Germinal center (tissue), 1 donor: Measurements from ENCODE around the gene GTF2H3.
A peak's percentile ranks its signal among the peaks of the same experiment; 100 is the strongest.
"Not testable (repeated sequence)": the region's sequence is repeated elsewhere in the genome, so short reads cannot be mapped to it uniquely, and the experiment has no call there.

Source experiments
- DNase-seq: peaks from one replicate; pipeline ENCODE4 v3.0.0; 2012; ENCODE audit warnings: mixed read lengths, low spot score

Gene GTF2H3

DNA sequence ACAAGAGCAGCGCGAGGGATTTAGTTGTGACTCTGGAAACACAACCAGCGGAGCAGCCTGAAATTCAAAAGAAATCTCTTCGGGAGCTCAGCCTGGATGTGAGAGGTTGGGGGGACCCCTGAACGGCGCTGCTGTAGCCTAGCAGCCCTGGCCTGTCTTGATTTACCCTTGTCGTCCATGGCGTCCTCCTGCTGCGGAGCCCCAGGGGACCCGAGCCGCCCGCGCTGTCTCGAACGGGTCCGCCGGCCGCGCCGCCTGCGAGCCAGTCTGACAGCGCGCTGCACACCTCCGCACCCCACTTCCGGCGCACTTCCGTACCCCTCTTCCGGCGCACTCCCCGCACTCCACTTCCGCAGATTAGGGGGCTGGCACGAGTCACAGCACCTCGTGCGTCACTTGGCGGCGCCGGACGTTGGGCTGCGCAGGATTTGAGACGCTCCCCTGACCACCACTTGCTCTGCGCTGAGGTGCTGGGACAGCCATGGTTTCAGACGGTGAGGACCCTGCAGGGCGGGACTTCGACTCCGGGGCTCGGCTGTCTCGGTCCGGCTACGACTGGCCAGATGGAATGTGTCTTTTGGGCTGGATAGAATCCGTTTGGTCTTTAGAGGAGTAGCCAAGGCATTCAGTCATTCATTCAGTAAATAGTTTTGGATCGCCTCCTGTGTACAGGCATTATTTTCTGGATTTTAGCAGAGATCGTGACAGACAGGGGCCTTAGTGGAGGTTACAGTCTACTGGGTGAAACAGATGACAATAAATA, at the start of gene GTF2H3, which contains the start of gene EIF2B1:
Gene GTF2H3 (plus strand): TSS at position 451 of the 763 bp plus-strand sequence. CDS start 31 bp downstream, at position 482.
Gene EIF2B1 (minus strand): TSS at position 308 of the 763 bp plus-strand sequence. CDS start 129 bp downstream, at position 179.
- peak; percentile 98 for DNase-seq

DNA sequence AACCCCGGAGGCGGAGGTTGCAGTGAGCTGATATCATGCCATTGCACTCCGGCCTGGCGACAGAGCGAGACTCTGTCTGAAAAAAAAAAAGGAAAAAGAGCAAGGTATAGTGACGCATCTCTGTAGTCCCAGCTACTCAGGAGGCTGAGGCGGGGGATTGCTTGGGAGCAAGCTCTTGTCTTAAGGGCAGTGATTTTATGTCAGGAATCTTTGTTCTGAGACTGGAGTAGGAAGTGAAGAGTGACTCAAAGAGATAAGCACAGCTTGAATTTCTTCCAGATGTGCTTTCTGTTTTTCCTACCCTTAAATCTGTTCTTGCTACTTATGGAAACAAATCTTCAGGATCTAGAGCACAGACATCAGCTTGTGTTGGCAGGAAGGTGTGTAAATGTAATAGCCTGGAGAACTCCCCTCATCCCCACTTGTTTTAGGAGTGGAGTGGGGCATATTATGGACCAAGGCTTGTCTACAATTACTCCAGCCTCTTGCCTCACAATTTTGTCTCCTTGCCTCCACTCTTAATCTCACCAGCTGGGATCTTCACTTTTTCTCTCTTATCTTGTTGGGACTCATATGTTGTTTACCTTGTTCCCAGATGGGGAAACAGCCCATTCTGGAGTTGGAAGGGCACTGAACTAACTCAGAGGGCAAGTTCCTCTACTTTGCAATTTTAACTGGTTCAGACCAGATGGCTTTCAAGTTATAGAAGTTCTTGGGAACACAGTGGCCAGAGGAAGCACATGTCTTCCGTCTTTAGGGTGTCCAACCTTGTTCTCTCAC, 41.7 kb upstream of the GTF2H3 start:
- no peak for DNase-seq

DNA sequence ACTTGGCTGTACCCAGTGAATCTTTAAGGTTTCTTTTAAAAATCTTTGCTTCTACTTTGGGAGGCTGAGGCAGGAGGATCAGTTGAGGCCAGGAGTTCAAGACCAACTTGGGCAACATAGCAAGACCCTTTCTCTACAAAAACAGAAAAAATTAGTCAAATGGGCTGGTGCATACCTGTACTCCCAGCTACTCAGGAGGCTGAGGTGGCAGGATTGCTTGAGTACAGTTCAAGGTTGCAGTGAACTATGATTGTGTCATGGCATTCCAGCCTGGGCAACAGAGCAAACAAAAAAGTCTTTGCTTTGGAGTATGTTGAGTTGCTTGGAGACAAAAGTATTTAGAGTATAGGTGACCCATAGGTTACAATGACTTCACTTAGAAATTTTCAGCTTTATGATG, 37.9 kb upstream of the GTF2H3 start:
- DNase-seq = no peak

DNA sequence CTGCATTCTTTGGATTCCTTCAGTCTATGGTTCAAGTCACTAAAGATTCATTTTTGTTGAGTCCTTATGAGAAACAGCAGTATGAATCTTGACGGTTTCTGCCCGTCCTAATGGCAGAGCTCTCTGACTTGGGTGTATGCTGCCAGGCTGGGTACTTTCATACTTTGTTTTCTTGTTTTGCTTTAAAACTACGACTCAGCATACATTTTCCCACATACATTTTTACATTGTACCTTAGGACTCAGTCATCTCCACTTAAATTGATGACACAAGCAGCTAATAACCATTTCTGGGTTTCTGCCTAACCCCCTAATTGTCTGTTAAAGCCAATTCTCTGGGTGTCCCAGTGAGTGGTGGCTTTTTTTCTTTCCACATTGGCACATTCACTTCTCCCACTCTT, 36.5 kb upstream of the GTF2H3 start:
- DNase-seq = no peak

DNA sequence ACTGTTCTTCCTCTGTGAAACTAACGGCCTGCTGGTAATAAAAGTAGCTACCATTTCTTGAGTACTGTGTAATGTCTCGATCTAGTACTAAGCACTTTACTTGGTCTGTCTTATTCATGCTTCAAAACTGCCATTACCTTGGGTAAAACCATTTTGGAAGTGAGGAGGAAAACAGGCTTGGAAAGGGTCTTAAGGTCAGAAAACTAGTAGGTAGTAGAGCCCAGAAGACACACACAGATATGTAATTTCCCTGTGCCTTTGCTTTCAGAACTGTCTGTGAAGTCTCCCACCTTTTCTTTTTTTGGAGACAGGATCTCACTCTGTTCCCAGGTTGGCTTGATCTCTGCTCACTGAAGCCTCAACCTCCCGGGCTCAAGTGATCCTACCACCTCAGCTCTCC, 35.1 kb upstream of the GTF2H3 start:
- DNase-seq = no peak

DNA sequence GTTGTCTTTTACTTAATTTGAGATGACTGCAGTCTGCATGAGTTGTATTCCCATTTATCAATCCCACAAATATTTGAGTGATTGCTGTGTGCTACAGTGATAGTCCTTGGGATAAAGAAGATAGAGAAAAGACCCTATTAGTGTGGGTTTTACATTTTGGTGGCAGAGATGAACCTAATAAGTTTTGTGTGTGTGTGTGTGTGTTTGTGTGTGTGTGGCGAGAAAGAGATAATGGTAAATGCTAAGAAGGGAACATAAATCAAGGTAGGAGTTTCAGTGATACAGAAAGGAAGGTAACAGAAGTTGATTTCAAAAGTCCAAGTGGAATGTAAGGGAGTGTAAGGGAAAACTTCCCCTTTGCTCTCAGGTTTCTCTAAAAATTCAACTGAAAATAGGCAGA, 34.3 kb upstream of the GTF2H3 start:
- DNase-seq = no peak

DNA sequence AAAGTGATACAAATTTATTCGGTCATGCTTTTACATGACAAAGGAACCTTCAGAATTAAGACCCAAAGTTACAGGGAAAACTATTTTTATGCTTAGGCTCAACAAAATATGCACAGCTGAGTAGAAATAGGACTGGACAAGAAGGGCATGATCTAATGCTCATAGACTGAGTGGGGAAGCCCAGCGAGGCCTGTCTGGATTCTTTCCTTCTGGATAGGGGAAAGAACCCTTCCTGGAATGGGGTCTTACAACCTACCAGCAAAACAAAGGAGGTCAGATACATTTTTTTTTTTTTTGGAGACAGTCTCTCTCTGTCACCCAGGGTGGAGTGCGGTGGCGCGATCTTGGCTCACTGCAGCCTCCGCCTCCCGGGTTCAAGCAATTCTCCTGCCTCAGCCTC, 33.9 kb upstream of the GTF2H3 start:
- no peak for DNase-seq

DNA sequence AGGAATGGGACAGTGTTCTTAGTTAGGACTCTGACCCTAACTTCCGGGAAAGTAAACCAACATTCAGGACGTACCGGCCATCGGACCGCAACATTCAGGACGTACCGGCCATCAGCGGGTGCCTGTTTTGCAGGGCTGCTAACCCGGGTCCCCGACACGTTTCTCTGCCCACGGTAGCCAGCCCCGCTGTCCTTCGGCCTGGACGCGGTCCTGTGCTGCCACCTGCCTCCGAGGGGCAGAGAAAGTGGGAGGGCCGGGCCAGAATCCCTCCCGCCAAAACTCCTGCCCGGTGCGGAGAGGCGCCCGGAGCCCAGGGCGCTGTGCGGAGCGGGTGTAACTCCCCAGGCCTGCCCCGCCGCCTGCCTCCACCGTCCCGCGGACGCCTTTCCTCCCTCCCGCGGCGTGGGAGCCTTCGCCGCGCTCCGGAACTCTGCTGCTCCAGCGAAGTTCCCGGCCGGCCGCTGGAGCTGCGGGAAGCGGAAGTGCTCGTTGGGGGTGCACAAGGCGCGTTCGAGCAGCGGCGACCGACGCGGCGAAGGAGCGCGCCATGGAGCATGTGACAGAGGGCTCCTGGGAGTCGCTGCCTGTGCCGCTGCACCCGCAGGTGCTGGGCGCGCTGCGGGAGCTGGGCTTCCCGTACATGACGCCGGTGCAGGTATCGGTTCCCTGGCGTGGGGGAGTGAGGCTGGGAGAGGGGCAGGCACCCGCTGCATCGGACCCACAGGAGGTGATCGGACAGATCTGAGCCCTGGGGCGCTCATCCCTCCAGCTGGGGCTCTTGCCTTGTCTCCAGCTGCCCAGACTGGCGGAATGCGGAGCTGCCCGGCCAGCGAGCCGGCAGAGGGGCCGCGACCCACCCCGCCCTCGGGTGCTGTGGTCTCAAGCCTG, 31.8 kb upstream of the GTF2H3 start, which contains the start of gene DDX55:
Gene DDX55 (plus strand): TSS at position 498 of the 888 bp plus-strand sequence. CDS start 50 bp downstream, at position 548.
- DNase-seq = peak; percentile 84

DNA sequence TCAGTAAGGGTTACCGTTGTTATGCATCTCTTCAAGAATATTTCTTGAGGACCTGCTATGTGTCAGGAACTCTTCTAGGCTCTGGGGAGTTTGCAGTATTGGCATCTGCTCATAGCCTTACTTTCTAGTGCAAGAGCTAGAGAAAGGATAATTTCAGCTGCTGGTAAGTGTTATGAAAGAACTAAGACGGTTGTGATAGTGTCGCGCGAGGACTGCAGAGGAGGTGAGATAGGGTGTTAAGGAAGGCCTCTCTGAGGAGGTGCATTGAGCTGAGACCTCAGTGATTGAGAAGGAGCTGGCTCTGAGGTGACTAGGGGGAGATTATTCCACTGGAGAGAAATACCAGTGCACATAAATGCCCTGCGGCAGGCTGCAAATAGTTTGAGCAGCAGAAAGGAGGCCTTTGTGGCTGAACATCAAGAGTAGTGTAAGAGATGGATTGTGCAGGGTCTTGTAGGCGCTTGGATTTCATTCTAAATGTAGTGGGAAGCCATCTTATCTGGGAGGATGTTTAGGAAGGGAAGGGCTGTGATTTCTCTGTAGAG, 30.9 kb upstream of the GTF2H3 start:
- no peak for DNase-seq

DNA sequence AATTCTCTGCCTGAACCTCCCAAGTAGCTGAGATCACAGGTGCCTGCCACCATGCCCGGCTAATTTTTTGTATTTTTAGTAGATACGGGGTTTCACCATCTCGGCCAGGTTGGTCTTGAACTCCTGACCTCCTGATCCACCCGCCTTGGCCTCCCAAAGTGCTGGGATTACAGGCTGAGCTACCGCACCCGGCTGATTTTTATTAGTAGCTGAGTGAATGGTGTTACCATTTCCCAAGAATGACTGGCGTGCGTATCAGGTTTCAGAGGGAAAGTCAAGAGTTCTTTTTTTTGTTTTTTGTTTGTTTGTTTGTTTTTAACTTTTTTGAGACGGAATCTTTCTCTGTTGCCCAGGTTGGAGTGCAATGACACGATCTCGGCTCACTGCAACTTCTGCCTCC, 30.1 kb upstream of the GTF2H3 start:
- DNase-seq = not testable (repeated sequence)

DNA sequence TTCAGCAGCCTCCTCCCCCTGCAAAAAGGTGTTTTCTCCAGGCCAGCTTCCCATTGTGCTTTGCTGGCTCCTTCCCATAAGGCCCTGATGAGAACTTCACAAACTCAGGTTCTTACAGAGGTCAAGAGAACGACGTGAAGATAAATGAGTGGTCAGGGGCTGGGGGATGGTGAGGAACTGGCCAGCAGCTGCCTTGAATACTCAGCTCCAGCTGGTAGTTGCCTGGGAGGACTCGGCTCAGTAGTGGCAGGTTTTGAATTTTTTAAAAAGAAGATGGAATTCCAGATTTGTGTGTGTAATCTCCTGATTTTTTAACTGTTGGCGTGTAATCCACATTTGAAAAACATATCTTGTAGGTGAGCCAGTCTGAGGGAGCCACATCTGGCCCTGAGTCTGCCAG, 25.9 kb upstream of the GTF2H3 start:
- DNase-seq = no peak

DNA sequence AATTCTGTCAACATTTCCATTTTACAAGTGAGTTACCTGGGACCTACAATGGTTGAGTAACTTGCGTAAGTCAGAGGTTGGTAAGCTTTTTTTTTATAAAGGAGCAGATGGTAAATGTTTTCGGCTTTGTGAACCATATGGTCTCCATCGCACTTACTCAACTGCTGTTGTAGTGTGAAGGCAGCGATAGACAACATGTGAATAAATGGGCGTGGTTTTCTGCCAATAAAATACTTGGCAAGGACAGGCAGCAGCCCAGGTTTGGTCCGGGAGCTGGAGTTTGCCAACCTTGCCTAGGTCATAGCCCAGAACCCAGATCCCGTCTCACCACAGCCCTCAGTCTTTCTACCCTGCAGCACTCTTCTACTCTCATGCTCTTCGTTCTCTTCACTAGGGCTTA, 25.4 kb upstream of the GTF2H3 start:
- no peak for DNase-seq

DNA sequence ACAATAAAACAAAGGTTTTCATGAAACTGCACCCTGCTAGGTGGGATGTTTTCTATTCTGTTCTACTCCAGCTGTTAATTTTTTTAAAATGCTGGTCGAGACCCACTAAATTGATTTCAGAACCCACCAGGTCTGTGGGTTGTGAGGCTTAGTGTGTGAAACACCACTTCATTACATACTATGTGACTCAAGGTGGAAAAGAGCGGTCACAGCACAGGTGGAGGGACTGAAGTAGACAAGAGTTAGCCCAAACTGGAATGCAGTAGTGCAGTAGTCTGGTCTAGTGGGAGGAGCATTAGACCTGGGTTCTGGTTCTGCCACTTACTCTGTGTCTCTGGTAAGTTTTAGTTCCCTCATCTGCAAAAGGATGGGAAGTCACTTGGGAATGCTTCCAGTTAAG, 19.5 kb upstream of the GTF2H3 start:
- DNase-seq = no peak

DNA sequence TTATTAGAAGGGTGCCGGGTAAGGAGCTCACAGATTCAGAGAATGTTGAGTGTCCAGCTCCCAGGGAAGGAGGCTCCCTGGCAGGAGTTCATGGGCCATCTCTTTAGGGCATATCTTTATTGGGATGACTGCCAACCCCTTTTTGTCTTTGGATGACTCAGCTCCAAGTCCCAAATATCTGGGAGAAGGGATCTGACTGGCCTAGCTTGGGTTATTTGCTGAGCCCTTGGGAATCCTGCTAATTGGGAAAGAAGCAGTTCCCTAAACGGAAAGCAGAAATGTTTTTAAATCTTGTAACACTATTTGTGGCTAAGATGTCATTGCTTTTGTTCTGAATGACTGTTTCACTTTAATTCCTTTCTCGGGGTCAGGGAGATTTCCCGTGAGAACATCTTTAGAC, 19.1 kb upstream of the GTF2H3 start:
- DNase-seq = no peak

DNA sequence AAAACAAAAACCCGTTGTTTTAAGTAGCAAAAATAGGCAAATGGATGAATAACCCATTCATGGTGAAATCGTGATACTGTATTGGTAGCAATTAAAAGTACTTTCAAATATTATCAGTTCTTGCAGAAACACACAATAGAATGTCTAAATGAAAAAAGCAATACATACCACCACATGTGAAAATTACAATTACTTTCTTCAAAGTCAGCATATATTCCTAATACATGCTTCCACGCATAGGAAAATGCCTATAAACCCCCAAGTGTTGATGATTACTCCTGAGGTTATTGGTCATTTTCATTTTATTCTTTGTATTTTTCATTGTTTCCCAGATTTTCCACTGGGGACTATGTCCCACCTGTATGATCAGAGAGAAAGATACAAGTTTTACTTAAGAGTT, 16.5 kb upstream of the GTF2H3 start:
- DNase-seq = no peak

DNA sequence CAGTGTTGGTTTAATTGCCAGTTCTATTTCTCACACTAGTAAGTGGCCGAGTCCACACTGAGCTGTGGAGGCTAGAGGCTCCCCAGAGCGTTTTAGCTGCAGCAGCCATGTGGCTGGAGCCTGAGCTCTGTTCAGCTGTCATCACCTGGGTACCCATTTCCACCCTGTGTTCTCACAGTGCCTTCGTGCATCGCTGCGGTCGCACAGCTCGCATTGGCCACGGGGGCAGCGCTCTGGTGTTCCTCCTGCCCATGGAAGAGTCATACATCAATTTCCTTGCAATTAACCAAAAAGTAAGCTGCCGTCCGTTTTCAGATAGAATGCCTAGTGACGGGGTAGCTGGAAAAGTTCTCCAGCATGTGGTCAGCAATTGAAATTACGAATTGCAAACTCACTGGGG, 16.0 kb upstream of the GTF2H3 start:
- DNase-seq = no peak

DNA sequence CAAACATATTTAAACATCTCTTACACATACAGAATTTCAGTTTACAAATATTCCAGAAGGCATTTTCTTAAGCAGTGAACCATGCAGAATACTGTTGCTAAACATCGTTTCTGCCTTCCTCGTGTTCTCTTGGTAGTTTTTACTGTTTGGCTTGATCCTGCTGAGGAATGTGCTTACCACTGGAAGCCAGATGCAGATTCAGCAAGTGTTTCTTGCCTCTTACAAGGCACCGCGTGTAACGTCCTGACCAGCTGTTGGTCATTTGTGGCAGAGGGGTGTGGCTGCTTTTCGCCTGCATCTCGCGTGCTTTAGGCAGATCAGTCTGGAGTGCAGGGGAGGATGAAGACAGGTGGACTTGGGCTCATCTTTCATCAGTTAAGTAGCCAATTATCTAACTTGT, 12.5 kb upstream of the GTF2H3 start:
- DNase-seq = no peak

DNA sequence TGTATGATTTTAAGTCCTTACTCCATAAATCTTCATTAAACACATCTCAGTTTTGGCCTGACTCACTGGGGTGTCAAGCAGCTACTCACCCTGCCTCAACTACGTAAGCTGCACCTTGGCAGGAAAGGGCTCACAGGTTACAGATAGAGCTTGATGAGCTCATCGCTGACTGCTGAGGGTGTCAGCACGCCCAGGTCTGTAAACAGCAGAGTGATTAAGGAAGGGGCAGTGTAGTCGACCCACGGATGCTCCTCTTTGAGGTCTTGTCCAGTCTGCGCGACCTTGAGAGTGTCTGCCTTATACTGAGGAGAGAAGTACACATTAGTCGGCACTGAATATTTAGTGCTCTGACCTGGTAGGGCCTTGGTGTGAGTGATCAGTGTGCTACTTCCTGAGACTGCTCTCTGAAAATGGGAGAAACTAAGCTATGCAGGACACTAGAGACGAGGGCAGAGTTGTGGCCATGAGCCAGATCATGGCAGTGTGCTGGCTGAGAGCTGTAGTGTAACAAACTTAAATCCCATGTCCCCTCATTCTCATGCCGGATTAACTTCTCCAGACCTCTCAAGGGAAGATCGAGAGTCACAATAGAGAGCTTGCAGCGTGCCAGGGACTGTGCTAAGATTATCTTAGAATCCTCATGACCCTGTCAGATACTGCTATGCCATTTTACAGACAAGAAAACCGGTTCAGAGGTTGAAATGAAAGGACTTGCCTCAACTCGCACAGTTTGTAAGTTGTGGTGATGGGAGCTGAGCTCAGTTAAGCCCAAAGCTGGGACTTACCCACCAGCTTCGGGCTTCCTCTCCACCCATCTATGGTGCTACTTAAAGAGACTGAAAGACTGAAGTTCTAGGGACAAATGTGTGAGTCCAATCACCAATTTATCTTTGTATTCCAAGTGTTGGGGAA, 11.8 kb upstream of the GTF2H3 start:
- DNase-seq = no peak

DNA sequence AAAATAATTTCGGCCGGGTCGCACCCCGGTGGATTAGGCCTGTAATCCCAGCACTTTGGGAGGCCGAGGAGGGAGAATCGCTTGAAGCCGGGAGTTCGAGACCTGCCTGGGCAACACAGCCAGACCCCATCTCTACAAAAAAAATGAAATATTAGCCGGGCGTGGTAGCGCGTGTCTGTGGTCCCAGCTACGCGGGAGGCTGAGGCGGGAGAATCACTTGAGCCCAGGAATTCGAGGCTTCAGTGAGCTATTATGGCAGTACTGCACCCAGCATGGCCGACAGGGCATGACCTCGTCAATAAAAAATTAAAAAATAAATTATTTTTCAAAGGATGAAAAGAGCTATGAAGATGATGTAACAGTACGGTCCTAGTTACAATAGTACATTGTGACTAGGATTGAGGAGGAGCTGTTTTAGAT, 523 bp downstream of the GTF2H3 start:
- no peak for DNase-seq

DNA sequence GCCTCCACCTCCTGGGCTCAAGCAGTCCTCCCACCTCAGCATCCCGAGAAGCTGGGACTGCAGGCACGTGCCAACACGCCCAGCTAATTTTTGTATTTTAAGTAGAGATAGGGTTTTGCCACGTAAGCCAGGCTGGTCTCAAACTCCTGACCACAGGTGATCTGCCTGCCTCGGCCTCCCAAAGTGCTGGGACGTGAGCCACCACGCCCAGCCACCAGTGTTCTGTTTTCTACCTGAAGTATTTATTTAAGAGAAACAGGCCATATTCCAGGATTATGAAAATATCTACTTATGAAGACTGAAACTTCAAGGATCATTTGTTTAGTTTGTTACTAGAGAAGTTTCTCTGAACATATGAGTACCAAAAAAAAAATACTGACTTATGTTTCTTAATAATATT, 10.3 kb downstream of the GTF2H3 start:
- no peak for DNase-seq

DNA sequence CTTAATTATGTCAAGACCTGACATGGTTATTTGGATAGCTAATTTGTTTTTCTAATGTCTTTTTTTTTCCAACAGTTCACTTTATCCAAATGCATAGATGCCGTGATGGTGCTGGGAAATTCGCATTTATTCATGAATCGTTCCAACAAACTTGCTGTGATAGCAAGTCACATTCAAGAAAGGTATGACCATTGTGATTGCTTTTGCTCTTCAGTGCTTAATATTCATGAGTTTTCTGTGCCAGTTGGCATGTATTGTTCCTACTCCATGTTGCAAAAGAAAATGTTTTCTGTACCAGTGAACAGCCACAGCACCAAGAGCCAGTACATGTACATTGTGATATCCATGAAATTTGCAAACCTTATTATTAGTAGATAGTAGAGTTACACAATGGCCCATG, 11.8 kb downstream of the GTF2H3 start:
- DNase-seq = no peak
